ENCODE measurements around the gene DUSP14.
A peak's percentile ranks its signal among the peaks of the same experiment; 100 is the strongest.

DUSP14 gene

DNA sequence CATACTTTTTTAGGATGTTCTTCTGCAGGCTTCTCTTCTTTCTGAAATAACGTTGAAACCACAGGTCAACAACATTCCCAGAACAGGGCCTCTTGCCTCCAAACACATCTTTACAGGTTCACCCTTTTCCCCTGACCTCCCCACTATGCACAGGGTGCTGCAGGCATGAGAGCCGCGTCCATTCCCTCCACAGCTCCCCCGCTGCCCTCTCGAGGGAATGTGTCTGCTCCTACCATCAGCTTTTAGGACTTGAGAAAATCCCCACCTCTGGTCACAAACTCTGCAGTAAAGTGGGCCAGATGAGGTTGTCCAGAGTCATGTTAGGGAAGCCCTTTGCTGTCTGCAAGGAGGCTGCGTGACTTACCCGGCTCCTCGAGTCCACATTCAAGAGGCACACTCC, 30.5 kb downstream of the DUSP14 start:
- TF ChIP-seq, protein P1, sequence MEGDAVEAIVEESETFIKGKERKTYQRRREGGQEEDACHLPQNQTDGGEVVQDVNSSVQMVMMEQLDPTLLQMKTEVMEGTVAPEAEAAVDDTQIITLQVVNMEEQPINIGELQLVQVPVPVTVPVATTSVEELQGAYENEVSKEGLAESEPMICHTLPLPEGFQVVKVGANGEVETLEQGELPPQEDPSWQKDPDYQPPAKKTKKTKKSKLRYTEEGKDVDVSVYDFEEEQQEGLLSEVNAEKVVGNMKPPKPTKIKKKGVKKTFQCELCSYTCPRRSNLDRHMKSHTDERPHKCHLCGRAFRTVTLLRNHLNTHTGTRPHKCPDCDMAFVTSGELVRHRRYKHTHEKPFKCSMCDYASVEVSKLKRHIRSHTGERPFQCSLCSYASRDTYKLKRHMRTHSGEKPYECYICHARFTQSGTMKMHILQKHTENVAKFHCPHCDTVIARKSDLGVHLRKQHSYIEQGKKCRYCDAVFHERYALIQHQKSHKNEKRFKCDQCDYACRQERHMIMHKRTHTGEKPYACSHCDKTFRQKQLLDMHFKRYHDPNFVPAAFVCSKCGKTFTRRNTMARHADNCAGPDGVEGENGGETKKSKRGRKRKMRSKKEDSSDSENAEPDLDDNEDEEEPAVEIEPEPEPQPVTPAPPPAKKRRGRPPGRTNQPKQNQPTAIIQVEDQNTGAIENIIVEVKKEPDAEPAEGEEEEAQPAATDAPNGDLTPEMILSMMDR (IDR thresholded peaks at IDR 0.05; ENCODE audit: extremely low read depth, insufficient read depth, missing control alignments) = no peak
- in situ Hi-C loops (cut with MboI; ENCODE audit: low pct_unique_long_range_greater_than_20kb, low sequenced_read_pairs, unreplicated experiment) = no loop called here
- no peak for DNase-seq (ENCODE audit: low spot score)

DNA sequence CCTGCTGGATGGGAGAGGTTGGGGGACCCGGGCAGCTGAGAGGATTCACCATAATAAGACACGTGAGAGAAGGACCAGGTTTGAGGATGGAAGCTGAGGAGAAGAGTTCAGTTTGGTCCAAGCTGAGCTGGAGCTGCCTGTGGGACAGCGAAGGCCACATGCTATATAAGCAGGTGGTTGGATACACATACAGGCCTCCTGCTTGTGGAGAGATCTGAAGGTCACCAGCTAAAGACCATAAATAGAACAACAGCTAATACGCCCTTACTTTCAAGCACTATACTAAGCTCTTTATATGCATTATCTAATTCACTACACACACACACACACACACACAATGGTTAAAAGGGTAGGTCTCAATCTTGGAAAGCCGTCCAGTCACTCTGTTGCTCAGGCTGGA, 32.1 kb downstream of the DUSP14 start:
- in situ Hi-C loops (cut with MboI; ENCODE audit: low pct_unique_long_range_greater_than_20kb, low sequenced_read_pairs, unreplicated experiment) = no loop called here
- DNase-seq (ENCODE audit: low spot score) = no peak
- TF ChIP-seq, protein P1 (IDR thresholded peaks at IDR 0.05; ENCODE audit: extremely low read depth, insufficient read depth, missing control alignments) = no peak

DNA sequence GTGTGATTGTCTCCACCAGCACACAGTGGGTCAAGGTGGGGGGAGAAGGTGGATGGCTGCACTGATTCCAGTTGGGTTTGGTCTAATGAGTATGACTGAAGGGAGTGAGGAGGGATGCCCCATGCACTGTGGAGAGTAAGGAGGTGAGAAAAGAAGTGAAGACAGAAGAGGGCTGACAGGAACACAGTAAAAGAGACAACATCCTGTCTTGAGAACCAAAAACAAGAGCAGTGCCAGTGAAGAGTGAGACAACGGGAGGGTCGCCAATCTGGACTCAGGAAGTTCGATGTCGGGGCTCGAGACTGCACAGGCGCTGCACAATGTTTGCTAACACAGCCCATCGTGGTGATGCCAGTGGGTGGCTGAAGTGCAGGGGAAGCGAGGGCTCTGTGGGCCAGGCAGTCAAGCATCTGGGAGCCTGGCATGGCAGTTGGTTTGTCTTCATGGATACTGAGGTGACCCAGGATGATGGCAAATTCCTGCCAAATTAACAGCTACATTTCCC, 34.1 kb downstream of the DUSP14 start:
- in situ Hi-C loops (cut with MboI; ENCODE audit: low pct_unique_long_range_greater_than_20kb, low sequenced_read_pairs, unreplicated experiment) = no loop called here
- TF ChIP-seq, protein P1 (IDR thresholded peaks at IDR 0.05; ENCODE audit: extremely low read depth, insufficient read depth, missing control alignments) = no peak
- DNase-seq (ENCODE audit: low spot score) = no peak

DNA sequence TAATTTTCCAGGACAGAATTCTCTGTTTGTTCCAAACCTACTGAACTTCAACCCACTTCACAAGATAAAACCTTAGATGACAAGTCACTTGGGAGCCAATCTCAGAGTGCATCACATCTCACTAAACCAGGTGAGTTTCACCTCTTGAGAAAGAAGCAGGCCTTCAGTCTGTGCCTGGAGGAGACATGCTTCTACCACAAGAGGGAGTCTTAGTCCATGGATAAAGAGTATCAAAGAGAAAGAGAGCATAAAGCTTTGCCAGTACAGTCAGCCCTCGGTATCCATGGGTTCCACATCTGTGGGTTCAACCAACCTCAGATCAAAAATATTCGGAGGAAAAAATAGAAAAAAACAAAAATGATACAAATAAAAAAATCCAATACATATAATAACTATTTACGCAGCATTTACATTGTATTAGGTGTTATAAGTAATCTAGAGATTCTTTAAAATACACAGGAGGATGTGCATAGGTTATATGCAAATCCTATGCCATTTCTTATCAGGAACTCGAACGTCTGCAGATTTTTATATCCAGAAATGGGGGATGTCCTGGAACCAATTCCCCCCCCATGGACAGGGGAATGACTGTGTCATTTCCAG, 37.7 kb downstream of the DUSP14 start:
- TF ChIP-seq, protein P1 (IDR thresholded peaks at IDR 0.05; ENCODE audit: extremely low read depth, insufficient read depth, missing control alignments) = peak; percentile 63
- in situ Hi-C loops (cut with MboI; ENCODE audit: low pct_unique_long_range_greater_than_20kb, low sequenced_read_pairs, unreplicated experiment) = no loop called here
- DNase-seq (ENCODE audit: low spot score) = peak; percentile 39

DNA sequence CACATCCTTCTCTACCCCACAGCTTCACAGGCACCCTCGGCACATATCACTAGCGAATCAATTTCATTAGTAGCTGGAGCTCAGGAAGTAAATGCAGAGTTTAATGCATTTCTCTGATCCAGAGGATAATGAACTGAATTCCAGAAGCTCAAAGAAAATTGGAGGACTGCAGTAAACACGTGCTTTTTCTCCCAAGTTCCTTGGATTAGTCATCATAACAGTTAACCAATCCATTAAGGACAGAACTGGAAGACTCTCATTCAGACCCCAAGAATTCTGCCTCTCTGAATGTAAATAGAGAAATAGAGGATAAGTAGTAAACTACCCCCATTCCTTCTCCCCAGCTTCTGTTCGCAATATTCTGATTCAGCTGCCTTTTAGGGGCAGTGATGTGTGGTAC, 40.7 kb downstream of the DUSP14 start:
- in situ Hi-C loops (cut with MboI; ENCODE audit: low pct_unique_long_range_greater_than_20kb, low sequenced_read_pairs, unreplicated experiment) = no loop called here
- TF ChIP-seq, protein P1 (IDR thresholded peaks at IDR 0.05; ENCODE audit: extremely low read depth, insufficient read depth, missing control alignments) = no peak
- DNase-seq (ENCODE audit: low spot score) = no peak

DNA sequence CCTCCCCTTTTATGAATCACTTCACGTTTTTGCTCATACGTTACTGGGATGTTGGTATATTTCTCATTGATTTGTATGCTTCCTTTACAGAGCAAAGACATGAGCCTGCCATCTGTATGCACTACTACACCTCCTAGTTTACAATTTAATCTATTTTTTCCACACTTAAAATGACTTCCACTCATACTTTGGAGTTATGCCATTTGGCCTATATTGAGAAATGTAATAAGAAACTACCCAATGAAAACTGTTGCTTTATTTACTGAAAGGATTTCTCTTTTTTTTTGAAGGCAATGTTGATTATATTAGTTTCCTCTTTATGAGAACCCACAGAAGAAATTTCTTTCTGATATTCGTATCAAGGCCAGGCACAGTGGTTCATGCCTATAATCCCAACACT, 43.1 kb downstream of the DUSP14 start:
- DNase-seq (ENCODE audit: low spot score) = no peak
- in situ Hi-C loops (cut with MboI; ENCODE audit: low pct_unique_long_range_greater_than_20kb, low sequenced_read_pairs, unreplicated experiment) = no loop called here
- TF ChIP-seq, protein P1 (IDR thresholded peaks at IDR 0.05; ENCODE audit: extremely low read depth, insufficient read depth, missing control alignments) = no peak
